Stimulated activated CD8-positive, alpha-beta memory T cell treated with anti-CD3 and anti-CD28 coated beads, Interleukin-4, amount 100 ng/mL, for 1 hour (primary cell): ENCODE results near the gene GALNT12.

Source experiments
- DNase-seq, 2 donors: peaks; one replicate each; pipeline ENCODE4 v3.0.0-alpha.2; 2020; ENCODE audit warnings: low read depth in 2 of 2, low spot score in 1 of 2

GALNT12 gene

DNA sequence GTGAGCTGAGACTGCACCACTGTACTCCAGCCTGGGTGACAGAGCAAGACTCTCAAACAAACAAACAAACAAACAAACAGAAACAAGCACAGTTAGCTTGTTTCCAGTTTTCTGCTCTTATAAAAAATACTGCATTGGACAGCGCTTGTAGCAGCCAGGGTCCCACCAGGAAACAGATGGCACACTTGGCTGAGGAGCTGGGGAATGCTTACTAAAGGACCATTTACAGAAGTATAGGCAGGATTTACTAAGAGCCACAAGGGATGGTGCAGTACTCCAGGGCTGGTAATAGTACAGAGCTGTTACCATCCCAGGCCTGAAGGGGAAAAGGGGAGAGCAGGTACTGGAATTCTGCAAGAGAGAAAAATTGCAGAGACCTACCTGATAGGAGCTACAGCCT is 5.9 kb upstream of the GALNT12 start:
- DNase-seq, result no peak

DNA sequence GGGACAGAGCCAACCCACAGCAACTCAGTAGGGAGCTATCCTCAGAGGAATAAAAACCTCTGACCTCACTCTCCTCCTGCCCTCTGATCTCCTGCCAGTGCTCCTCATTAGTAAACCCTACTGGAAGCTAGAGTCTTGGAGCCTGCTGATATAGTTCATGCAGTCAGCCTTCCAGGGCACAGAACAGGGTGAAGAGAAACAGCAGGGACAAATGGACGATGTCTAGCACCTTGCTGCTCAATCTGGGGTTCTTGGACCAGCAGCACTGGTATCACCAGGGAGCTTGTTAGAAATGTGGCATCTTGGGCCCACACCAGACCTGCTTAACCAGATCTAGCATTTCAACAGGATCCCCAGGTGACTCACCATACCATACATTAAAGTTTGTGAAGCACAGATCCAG is 5.5 kb upstream of the GALNT12 start:
- DNase-seq, result no peak

DNA sequence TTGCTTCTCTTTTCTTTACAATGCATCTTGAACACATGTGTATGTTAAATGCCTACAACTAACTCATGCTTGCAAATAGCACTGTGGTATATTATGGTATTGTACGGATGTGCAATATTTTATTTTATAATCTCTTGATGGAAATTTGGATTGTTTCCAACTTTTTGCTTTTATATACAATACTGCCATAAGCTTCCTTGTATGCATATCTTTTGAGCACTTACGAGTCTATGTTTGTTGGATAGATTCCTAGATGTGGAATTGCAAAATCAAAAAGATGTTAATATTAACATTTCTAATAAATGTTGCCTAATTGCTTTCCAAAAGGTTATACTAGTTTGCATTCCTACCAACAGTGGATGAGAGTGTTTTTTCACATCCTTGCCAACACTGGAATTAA is 3.4 kb upstream of the GALNT12 start:
- DNase-seq, result no peak

DNA sequence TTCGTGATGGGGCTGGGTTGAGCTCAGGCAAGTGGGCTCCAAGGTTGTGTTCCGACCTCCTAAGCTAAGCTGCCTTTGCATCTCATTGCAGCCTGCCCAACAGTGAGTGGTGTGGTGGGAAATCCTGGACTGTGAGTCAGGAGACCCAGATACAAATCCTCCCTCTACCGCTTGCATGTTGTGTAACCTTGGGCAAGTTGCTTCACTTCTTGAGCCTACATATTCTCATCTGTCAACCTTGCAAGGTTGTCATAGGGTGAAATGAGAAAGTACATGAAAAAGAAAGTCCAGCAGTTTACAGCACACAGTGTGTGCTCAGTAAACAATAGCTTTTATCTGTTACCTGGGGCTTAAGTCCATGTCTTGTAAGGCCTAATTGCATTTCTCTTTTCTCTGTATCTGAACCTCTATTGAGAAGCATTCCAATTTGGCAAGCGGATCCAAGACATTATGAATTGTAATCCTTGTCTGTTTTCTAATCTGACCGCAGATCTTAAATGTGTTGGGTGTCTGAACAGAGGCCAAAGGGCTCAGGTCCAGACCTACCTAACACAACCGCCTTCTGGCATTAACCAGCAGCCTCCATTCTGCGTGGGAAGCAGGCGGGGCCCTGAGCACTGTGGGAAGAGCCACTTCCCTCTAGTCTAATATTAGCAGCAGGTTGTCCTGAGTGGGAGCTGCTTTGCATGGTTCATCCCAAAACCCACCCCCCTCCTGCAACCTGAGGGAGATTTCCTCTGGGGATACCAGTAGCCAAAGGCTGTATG is 1.8 kb upstream of the GALNT12 start:
- no peak for DNase-seq

DNA sequence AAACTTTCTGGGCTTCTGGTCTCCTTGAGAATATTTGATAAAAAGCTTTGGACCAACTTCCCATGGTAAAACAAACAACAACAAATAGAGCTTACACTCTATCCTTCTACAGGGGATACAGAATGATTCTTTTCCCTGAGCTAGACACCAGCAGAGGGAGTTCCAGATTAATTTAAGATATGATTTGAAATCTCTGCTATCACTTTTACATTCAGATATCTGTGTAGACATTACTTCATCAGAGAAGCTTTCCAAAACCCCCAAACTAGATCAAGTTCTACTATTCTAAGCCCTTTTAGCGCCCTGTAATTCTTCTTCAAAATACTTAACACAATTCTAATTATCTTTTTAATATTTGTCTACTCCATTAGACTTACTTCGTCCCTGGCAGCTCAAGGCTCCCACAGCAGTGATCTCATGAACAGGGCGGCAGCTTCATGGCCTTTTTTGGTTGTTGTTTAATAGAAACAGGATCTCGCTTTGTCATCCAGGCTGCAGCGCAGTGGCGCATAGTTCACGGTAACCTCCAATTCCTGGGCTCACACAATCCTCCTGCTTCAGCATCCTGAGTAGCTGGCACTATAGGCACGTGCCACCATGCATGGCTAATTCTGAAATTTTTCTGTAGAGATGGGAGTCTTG is 955 bp upstream of the GALNT12 start:
- DNase-seq, result no peak

DNA sequence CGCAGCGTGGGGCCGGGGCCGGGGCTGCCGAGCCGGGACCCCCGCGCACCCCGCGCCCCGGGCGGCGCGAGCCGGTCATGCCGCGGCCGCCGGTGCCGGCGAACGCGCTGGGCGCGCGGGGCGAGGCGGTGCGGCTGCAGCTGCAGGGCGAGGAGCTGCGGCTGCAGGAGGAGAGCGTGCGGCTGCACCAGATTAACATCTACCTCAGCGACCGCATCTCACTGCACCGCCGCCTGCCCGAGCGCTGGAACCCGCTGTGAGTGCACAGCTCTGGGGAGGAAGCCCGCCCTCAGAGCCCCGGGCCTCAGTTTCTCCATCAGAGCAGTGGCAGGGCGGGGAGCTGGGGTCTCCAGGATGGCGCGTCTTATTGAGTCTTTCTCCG is 335 bp downstream of the GALNT12 start:
- no peak for DNase-seq

DNA sequence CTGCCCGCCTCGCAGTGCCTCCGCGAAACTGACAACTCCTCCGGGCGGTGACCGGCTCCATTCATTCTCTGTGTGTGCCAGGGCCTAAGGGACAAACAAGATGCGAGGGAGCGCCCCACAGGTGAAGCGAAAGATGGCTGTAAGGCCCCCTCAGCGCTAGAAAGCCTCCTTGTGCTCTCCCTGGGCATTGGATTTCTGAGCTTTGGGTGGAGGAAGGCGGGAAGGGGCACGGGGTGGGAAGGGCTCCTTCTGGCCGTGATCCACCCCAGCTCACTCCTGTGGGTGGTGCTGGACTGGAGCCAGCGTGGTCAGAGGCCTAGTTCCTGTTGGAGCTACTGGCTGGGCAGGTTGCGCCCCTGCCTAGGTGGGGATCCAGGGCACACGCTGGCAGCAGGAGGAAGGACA is 943 bp downstream of the GALNT12 start:
- no peak for DNase-seq

DNA sequence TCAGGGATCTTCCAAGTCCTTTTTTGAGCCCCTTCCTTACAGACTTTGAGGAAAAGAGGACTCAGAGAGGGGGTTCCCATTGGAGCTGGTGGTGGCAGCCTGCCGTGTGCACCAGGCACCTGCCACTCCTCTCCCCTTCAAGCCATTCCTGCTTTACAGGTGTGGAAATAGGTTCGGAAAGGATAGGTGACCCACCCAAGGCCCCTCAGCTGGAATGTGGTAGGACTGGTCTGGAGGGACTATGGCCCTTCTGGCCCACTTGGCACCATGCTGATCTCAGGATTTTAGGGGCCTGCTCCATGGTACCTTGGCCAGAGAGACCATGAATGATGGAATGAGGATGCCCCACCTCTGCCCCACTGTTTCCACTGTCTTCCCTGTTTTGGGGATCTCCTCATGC is 1.4 kb downstream of the GALNT12 start:
- no peak for DNase-seq

DNA sequence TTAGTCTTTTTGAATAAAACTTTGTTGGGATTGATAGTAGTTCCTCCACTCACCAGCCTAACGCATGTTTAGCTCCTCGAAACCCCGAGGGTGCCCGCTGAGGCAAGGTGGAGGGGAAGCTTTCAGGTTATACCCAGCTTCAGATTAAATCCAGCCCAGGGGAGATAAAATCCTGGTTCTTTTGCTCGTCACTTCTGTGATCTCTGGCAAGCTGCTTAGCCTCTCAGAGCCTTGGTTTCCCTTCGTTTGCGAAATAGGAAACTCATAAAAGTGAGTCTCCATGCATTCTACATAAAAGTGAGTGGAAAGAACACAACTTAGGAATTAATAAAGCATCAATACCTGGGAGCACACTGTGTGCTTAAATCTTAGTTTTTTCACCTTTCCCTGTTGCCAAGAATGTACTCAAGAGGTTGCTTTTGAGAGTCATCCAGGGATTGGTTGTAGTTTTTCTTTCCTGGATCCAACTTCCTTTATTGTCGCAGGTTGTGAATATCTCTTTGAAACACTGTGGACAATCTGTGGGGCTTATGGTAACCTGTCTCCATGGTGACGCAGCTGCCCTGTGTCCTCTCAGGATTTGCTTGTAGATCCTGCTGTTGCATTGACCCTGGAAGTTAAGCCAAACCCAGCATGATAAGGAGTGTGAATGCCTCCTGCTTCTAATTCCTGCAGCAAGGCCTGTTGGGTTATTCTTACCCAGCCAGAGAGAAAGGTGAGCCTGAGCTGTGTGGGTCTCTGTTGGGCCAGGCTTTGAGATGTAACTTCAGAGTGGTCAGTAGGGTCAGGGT is 2.0 kb downstream of the GALNT12 start:
- DNase-seq, result no peak

DNA sequence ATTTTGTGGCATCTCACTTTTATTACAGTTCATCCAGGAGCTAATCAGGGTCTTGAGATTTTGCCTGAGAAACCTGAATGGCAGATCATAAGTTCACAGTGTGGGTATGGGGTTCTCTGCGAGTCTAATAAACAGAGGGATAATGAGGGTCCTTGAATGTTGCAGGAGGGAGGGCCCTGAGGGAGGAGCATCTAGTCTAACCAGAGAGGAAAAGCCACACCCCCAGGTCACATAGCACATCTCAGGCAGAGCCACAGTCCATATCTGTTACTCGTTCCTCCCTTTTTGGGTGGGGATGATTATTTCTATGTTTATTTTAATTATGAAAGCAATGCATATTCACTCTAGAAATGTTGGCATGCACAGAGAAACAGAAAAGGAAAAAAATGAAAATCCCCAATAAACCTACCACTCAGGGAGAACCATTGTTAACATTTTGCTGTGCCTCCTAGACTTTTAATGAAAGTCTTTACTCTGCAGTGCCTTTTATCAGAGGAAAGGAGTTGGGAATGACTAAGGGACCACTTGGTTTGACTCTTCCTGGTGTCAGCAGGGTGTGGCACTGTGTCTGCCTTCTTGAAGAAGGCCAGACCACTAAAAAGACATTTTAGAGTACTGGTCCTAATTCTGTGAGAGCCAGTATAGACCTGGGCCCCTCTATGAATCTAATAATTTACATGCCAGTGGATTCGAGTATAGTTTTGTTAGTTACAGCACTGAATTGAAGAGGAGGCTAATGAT is 2.8 kb downstream of the GALNT12 start:
- DNase-seq, result no peak

DNA sequence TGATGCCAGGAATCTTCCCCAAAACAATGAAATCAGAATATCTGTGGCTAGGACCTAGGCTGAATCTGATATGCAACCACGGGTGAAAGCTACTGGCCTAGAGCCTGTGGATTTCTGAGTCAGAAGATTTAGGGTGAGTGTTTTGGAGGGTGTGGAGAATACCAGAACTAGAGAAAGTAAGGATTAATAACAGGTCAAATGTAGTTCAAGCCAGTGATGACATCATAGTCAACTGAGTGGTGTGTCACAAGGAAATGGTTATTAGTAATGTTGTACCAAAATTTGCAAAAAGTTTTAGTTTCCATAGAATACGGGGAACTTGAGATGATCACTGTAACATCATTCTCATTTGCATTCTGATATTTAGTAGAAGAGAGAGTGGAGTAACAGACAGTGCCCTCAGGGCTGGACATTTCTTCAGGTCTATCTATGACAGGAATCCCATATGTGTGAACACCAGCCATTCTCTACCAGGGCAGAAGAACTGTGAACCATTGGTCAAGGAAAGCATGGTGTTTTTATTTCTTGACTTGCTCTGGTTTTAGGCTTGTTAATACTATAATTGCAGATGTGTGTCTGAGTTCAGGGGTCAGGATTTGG is 3.7 kb downstream of the GALNT12 start:
- no peak for DNase-seq

DNA sequence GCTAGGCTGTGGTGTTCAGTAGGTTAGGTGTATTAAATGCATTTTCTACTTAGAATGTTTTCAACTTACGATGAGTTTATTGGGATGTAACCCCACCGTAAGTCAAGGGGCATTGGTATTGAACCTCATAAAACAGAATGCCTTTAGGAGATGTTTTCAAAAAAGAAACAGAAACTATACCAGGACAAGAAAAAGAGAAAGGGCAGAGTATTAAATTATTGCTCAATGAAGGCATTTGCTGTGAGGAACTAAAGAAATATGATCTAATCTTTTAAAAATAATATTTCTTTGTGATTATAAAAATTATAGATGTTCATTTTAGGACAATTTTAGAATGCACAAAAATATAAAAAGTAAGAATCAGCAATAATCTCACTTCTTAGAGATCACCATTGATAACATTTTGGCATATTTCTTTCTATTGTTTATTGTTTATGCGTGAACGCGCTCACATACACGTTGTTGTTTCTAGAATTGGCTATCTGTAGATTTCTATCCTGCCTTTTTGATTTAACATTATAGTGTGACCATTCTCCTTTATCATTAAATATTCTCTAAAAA is 8.0 kb downstream of the GALNT12 start:
- DNase-seq, result no peak

DNA sequence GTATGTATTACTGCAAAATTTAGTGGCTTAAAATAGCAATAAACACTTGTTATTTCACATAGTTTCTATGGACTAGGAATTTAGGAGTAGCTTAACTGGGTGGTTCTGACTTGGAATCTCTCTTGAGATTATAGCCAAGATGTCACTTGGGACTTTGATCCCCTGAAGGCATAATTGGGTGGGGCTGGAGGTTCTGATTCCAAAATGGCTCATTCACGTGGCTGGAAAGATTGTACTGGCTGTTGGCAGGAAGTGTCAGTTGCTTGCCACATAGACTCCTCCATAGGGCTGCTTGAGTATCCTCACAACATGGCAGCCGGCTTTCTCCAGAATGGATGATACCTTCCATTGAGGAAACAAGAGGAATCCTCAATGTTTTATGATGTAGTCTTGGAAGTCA is 11.3 kb downstream of the GALNT12 start:
- DNase-seq, result no peak

DNA sequence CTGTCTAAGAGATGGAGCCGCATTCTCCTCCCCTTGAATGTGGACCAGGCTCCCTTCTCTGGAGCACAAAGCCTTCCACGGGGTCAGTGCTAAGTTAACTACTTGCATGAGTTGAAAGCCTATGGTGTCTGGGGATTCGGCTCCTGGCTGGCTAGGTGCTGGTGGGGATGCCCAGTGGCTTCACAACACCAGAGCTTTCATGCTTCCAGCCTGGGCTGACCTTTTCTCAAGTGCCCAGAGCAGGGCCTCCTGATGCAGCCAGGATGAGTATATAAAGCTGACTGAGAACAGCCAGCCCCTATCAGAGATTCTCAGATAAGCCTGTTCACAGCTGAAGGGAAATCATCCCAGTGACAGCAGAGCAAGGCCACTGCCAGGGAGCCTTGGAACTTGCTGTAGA is 11.8 kb downstream of the GALNT12 start:
- no peak for DNase-seq

DNA sequence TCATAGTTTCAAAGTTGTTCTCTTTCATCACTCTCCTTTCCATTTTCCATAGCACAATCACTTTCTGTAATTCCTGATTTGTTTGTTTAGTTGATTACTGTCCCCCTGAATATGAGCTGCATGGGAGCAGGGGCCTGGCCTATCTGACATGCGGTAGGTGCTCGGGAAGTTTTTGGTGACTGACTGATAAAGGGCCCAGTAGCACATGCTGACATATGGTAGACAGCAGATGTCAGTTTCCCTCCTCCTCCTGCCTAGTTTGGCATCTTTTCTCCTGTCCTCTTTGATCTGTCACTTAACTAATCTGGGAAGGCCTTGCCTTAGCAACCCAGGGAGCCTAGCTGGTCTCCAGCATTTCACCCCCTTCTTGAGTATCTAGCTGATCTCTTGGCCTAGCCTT is 14.4 kb downstream of the GALNT12 start:
- DNase-seq, result no peak

DNA sequence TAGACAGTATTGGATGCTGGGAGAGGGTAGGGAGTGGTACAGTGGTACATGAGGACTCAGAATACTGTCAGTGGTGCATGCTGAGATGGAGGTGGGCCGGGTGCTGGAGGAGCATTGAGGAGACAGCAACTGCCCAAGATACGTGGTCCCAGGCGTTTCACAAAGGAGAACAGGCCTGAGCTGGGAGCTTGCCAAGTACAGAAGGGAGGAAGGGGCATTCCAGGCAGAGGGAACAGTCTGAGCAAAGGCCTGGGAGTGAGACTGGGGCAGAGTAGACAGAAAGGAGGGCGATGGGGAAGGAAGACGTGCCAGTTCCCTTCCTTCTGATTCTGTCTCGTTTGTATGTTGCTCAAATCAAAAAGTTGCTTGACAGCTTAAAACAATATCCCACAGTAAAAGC is 15.2 kb downstream of the GALNT12 start:
- no peak for DNase-seq

DNA sequence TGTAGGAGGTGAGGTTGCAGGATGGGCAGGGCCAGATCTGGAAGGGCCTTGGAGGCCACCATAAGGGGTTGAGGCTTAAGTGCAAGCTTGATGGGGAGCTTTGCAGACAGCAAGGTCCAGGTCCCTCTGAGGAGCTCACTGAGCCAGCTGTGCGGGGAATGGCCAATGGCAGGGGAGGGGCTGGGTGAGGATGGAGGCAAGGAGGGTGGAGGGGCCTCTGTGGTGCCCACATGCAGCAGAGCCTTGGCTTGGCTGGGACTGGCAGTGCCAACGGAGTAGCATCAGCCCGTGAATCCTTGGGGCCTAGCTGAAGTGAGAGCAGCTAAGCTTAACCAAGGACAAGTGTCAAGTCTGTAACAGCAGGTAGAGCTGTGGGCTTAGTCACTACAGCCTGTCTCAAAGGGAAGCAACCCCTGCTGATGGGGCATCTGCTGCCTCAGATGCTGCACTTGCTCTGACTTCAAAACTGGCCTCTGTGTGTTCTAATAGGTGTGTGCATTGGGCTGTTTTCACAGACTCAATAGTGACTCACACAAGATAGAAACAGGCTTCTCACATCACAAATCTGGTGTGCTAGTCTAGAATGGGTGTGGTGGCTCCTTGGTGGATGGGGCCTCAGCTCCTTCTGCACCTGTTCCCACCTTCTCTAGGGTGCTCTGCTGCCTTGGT is 16.3 kb downstream of the GALNT12 start:
- DNase-seq, result no peak

DNA sequence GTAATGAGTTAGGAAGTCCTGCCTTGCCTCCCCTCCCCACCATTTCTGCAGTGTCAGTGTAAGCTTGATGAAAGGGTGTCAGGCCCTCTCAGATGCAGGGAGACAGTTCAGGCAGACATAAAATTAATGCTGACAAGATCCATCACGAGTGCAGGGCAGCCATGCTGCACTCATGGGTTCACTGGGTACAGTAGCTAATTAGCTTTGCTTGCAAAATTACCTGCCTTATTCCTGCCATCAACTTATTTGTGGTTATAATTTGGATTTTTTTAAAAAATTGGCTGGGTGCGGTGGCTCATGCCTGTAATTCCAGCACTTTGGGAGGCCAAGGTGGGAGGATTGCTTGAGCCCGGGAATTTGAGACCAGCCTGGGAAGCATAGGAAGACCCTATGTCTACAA is 17.9 kb downstream of the GALNT12 start:
- no peak for DNase-seq

DNA sequence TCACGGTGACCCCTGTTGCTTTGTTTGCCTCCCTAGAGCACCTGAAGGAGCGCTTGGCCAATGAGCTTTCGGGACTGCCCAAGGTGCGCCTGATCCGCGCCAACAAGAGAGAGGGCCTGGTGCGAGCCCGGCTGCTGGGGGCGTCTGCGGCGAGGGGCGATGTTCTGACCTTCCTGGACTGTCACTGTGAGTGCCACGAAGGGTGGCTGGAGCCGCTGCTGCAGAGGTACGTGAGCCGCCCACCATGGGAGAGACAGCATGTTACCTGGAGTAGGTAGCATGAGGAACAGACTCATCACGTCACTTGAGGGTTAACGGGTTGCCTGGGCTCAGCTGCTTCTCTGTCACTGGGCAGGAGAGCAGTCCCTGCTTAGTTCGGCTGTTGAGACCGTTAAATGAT is 19.2 kb downstream of the GALNT12 start:
- no peak for DNase-seq

DNA sequence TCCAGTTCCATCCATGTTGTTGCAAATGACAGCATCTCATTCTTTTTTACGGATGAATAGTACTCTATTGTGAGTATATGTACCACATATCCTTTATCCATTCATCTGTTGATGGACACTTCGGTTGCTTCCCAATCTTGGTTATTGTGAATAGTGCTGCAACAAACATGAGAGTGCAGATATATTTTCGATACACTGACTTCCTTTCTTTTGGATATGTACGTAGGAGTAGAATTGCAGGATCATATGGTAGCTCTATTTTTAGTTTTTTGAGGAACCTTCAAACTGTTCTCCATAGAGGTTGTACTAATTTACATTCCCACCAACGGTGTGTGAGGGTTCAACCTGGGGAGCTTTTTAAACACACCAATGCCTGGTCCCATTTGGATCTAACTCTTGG is 22.3 kb downstream of the GALNT12 start:
- DNase-seq, result no peak
